ENCODE measurements around the gene COL17A1. TPM values are rescaled to one million over a fixed set of nuclear protein-coding genes. Genes with fewer than 3 reads are reported as not detected.

The COL17A1 gene
- total RNA-seq, 1 donor from 2014 or later: not detected

DNA sequence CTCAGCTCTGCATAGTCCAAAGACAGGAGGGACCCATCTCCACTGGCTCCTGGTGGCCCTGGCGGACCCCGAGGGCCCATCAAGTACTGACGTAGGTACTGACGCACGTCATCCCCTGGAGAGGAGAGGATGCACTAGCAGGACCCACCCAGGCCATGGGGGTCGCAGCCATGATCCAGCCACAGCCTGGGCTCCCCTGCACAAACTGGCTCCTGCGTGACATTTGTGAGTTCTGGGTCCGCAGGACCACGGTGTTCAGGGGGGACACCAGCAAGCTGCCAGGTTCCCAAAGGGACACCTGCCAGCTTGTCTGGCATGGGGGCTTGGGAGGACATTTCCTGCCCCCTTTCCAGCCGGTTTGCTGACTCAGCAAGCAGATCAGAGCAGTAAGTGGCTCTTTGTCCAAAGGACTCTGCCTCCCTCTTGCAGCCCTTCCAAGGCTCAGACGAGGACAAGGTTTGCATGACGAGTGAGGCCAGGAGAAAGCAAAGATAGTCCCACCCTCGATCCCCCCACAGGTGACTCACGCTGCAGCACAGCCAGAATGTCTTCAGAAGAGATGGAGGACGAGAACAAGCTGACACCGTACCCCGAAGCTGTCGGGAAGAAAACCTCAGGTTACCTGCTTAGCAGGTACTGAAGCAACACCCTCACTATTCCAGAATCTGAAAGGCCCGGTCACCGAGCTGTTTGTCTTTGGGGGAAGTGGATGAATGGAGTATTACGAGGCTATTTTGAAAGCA lies 49.0 kb downstream of the COL17A1 start:
- Histone ChIP-seq H3K4me1 (no peaks in the 10 kb centered on the region), H3K27me3 (ENCODE audit: low read depth) (no peaks in the 10 kb centered on the region), H3K36me3 (no peaks in the 10 kb centered on the region), H3K27ac (replicated peaks) (no peak overlapping the region), H3K9me3 (replicated peaks) (no peaks in the 10 kb centered on the region), H3K4me3 (no peak overlapping the region)
- TF ChIP-seq, protein P1, sequence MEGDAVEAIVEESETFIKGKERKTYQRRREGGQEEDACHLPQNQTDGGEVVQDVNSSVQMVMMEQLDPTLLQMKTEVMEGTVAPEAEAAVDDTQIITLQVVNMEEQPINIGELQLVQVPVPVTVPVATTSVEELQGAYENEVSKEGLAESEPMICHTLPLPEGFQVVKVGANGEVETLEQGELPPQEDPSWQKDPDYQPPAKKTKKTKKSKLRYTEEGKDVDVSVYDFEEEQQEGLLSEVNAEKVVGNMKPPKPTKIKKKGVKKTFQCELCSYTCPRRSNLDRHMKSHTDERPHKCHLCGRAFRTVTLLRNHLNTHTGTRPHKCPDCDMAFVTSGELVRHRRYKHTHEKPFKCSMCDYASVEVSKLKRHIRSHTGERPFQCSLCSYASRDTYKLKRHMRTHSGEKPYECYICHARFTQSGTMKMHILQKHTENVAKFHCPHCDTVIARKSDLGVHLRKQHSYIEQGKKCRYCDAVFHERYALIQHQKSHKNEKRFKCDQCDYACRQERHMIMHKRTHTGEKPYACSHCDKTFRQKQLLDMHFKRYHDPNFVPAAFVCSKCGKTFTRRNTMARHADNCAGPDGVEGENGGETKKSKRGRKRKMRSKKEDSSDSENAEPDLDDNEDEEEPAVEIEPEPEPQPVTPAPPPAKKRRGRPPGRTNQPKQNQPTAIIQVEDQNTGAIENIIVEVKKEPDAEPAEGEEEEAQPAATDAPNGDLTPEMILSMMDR (IDR thresholded peaks at IDR 0.05; ENCODE audit: borderline replicate concordance): no peak
- no peak for DNase-seq
- intact Hi-C loops (cut with micrococcal nuclease): no loop called here

DNA sequence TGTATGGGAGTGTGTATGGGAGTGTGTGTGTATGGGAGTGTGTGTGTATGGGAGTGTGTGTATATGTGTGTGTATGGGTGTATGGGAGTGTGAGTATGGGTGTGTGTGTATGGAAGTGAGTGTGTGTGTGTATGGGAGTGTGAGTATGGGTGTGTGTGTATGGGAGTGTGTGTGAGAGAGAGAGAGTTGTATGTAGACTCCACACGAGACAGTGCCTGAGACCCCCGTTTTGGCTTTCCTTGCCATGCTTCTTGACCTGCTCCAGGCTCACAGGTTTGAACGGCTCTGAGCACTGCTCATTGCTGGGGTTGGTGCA lies 49.7 kb downstream of the COL17A1 start:
- no peaks in the 10 kb centered on the region for H3K9me3 ChIP-seq (replicated peaks)
- H3K4me1 ChIP-seq: no peaks in the 10 kb centered on the region
- no peak overlapping the region for H3K4me3 ChIP-seq
- TF ChIP-seq, protein P1 (IDR thresholded peaks at IDR 0.05; ENCODE audit: borderline replicate concordance): no peak
- H3K27me3 ChIP-seq (ENCODE audit: low read depth): no peaks in the 10 kb centered on the region
- intact Hi-C loops (cut with micrococcal nuclease): no loop called here
- no peaks in the 10 kb centered on the region for H3K36me3 ChIP-seq
- H3K27ac ChIP-seq (replicated peaks): no peak overlapping the region
- DNase-seq: no peak

DNA sequence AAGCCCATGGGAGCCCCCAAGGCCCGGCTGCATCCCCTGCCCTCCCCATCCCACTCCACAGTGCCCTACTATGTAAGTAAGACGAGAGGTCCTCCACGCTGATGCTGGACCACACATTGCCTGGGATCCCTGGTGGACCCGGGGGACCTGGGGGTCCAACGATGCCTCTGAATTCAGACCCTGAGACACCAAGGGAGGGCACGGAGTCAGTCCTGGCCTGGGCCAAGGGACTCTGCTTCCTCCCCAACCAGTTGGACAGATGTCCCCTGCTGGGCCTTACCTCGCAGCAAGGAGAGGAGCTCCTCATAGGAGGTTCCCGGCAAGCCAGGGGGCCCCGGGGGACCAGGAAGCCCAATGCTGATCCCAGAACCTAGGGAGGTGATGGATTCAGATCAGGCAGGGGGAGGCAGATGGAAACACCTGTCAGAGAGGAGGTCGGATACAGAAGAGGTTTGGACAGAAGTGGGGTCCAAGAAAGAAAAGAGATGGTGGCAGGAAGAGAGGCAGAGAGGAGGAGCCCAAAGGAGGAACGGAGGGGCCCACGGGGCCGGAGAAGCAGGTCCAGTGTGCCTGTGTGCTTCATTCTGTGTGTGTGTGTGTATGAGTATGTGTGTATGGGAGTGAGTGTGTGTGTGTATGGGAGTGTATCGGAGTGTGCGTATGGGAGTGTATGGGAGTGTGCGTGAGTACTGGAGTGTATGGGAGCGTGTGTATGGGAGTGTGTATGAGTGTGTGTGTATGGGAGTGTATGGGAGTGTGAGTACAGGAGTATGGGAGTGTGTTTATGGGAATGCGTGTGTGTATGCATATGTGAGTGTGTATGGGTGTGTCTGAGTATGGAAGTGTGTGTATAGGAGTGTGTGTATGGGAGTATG lies 50.2 kb downstream of the COL17A1 start:
- no peak overlapping the region for H3K27ac ChIP-seq (replicated peaks)
- intact Hi-C loops (cut with micrococcal nuclease): no loop called here
- H3K4me3 ChIP-seq: no peak overlapping the region
- TF ChIP-seq, protein P1 (IDR thresholded peaks at IDR 0.05; ENCODE audit: borderline replicate concordance): no peak
- H3K36me3 ChIP-seq: peaks cover 4% of the 10 kb centered on the region
- no peaks in the 10 kb centered on the region for H3K9me3 ChIP-seq (replicated peaks)
- no peak for DNase-seq
- no peaks in the 10 kb centered on the region for H3K27me3 ChIP-seq (ENCODE audit: low read depth)
- no peaks in the 10 kb centered on the region for H3K4me1 ChIP-seq

DNA sequence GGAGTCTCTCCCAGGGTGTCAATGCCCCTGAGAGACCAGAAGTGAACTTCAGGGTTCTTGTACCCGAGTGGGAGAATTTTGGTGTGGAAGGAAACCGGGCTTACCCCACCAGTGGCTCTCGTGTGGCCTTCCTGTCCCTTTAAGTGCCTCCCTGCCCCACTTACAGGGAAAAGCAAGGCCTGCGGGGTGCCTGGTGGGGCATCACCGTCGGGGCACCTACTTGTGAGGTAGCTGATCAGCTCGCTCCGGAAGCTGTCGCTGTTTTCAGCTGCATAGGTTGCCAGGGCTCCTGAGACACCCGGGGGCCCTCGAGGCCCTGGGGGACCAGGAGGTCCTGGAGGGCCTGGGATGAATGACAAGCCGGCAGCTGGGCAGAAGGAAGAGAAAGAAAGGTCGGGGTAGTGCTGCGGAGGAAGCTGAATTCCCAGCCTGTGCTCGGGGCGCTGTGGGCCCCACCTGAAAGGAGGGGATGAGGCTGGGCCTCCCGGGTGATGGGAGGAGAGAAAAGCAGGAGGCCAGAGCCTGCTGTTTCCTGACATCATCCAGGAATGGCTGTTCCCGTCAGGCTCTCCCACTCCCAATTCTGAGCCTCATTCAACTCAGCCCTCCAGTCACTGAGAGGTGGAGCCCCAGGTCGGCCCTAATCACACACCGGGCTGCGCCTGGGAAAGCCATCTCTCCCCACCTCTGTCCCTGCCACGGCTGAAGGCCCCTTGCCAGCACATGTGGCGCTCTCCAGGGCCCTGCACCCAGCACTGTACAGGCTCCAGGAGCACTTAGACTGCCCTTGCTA lies 51.1 kb downstream of the COL17A1 start:
- Histone ChIP-seq H3K36me3 (peaks cover 7% of the 10 kb centered on the region), H3K27me3 (ENCODE audit: low read depth) (no peaks in the 10 kb centered on the region), H3K9me3 (replicated peaks) (no peaks in the 10 kb centered on the region), H3K27ac (replicated peaks) (no peak overlapping the region), H3K4me3 (no peak overlapping the region), H3K4me1 (peaks cover 6% of the 10 kb centered on the region)
- TF ChIP-seq, protein P1 (IDR thresholded peaks at IDR 0.05; ENCODE audit: borderline replicate concordance): no peak
- intact Hi-C loops (cut with micrococcal nuclease): no loop called here
- no peak for DNase-seq

DNA sequence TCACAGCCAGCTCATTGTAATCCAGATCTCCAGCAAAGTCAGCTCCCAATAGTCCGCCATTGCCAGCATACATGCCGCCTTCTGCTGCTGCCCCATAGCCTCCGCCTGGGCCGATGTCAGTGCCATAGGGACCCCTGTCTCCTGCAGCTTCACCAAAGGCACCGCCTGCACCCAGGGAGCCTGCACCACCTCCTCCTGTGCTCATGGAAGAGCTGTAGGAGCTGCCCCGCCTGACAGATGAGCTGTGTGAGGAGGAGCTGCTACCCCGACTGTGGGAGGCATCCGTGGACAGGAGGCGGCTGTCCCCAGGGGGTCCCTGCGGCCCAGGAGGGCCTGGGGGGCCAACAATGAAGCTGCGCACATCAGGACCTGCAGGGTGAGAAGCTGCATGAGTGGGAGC lies 51.7 kb downstream of the COL17A1 start:
- H3K36me3 ChIP-seq: peaks cover 7% of the 10 kb centered on the region
- H3K4me3 ChIP-seq: no peak overlapping the region
- H3K4me1 ChIP-seq: peaks cover 12% of the 10 kb centered on the region
- DNase-seq: no peak
- TF ChIP-seq, protein P1 (IDR thresholded peaks at IDR 0.05; ENCODE audit: borderline replicate concordance): no peak
- no peaks in the 10 kb centered on the region for H3K27me3 ChIP-seq (ENCODE audit: low read depth)
- no peak overlapping the region for H3K27ac ChIP-seq (replicated peaks)
- no peaks in the 10 kb centered on the region for H3K9me3 ChIP-seq (replicated peaks)
- intact Hi-C loops (cut with micrococcal nuclease): no loop called here

Measured in left ventricle myocardium inferior (tissue), 1 donor.